HG03342 (cell line): ENCODE measurements around the gene RIOX2.
"Not testable (repeated sequence)": the region's sequence is repeated elsewhere in the genome, so short reads cannot be mapped to it uniquely, and the experiment has no call there.

ENCODE experiments used
- ATAC-seq: cut with Tn5 transposase; IDR thresholded peaks from one replicate; pipeline ENCODE4 v1.9.1; 2021; ENCODE audit warnings: mild to moderate bottlenecking, moderate library complexity; ENCODE audit not compliant: unreplicated experiment

The RIOX2 gene

GRCh38 chr3:97971679-97972567 lies at the start of gene RIOX2:
TSS of gene RIOX2 (minus strand) at chr3:97972431. CDS start at chr3:97967593, 4,838 bp downstream.
- peak; percentile 91 for ATAC-seq

- no peak for ATAC-seq
Measured at GRCh38 chr3:98020412-98020811, 48.2 kb upstream of the RIOX2 start.

- ATAC-seq, result no peak
Measured at GRCh38 chr3:98018301-98018700, 46.1 kb upstream of the RIOX2 start.

- ATAC-seq, result no peak
Measured at GRCh38 chr3:98014268-98014585, 42.0 kb upstream of the RIOX2 start.

- ATAC-seq, result no peak
Measured at GRCh38 chr3:98013411-98014267, 41.4 kb upstream of the RIOX2 start.

GRCh38 chr3:98012979-98013378 lies 40.7 kb upstream of the RIOX2 start:
- no peak for ATAC-seq

- ATAC-seq, result not testable (repeated sequence)
Measured at GRCh38 chr3:98010883-98011449, 38.7 kb upstream of the RIOX2 start.

- no peak for ATAC-seq
Measured at GRCh38 chr3:98010194-98010882, 38.1 kb upstream of the RIOX2 start.

- ATAC-seq, result peak; percentile 42
Measured at GRCh38 chr3:98008855-98009254, 36.6 kb upstream of the RIOX2 start.

- no peak for ATAC-seq
Measured at GRCh38 chr3:98005438-98005837, 33.2 kb upstream of the RIOX2 start.

GRCh38 chr3:98004721-98005120 lies 32.5 kb upstream of the RIOX2 start:
- no peak for ATAC-seq

GRCh38 chr3:98003306-98003969 lies 31.2 kb upstream of the RIOX2 start:
- ATAC-seq, result peak; percentile 77

- no peak for ATAC-seq
Measured at GRCh38 chr3:98002717-98003116, 30.5 kb upstream of the RIOX2 start.

GRCh38 chr3:97999994-98000393 lies 27.8 kb upstream of the RIOX2 start:
- ATAC-seq, result no peak

GRCh38 chr3:97999103-97999502 lies 26.9 kb upstream of the RIOX2 start:
- ATAC-seq, result no peak

- ATAC-seq, result no peak
Measured at GRCh38 chr3:97996988-97997387, 24.8 kb upstream of the RIOX2 start.

- no peak for ATAC-seq
Measured at GRCh38 chr3:97994328-97994945, 22.2 kb upstream of the RIOX2 start.

GRCh38 chr3:97993526-97993925 lies 21.3 kb upstream of the RIOX2 start:
- no peak for ATAC-seq

- no peak for ATAC-seq
Measured at GRCh38 chr3:97992547-97993173, 20.4 kb upstream of the RIOX2 start.

- no peak for ATAC-seq
Measured at GRCh38 chr3:97991293-97991682, 19.1 kb upstream of the RIOX2 start.
